Activated naive CD8-positive, alpha-beta T cell treated with anti-CD3 and anti-CD28 coated beads, Interleukin-2, amount 10 ng/mL, durations not matched to agents 7 days and 5 days (primary cell): Measurements from ENCODE around the gene C1orf159. TPM values are rescaled to one million over a fixed set of nuclear protein-coding genes. Genes with fewer than 3 reads are reported as not detected.
"Not testable (repeated sequence)": the region's sequence is repeated elsewhere in the genome, so short reads cannot be mapped to it uniquely, and the experiment has no call there.

Source experiments
- ATAC-seq: fragments of 150-1000 bp; cut with Tn5 transposase; one replicate; pipeline ENCODE4 v1.10.0; 2021; ENCODE audit warnings: low read depth, moderate library complexity
- POLR2A ChIA-PET: fragments of 350-600 bp; sonication (Branson Sonifier 250); formaldehyde crosslinking; loops from one replicate; lab custom pipeline; 2021; ENCODE audit warnings: antibody characterized with exemption; lab: Charles Lee
- DNase-seq: peaks from one replicate; pipeline ENCODE4 v3.0.0; 2021
- H3K27ac Mint-ChIP-seq: one replicate; pipeline ENCODE4 v1.8.0; 2022; ENCODE audit warnings: mild to moderate bottlenecking, mixed read lengths
- H3K27me3 Mint-ChIP-seq: one replicate; pipeline ENCODE4 v1.8.0; 2022; ENCODE audit warnings: mild to moderate bottlenecking, moderate library complexity, mixed read lengths
- H3K36me3 Mint-ChIP-seq: one replicate; pipeline ENCODE4 v1.8.0; 2021; ENCODE audit warnings: mild to moderate bottlenecking, mixed read lengths
- H3K4me1 Mint-ChIP-seq: one replicate; pipeline ENCODE4 v1.8.0; 2021; ENCODE audit warnings: mixed read lengths
- H3K4me3 Mint-ChIP-seq: one replicate; pipeline ENCODE4 v1.8.0; 2022; ENCODE audit warnings: mild to moderate bottlenecking, moderate library complexity, mixed read lengths
- H3K9me3 Mint-ChIP-seq: one replicate; pipeline ENCODE4 v1.8.0; 2021; ENCODE audit warnings: mixed read lengths
- total RNA-seq, 2 experiments: library from RNA; stranded (reverse); gene quantifications; one replicate each; pipeline ENCODE4 v1.2.3, GENCODE V29; 2021

C1orf159 gene
- total RNA-seq, 2 experiments from 2014 or later = 22.7 to 23.0 TPM

DNA sequence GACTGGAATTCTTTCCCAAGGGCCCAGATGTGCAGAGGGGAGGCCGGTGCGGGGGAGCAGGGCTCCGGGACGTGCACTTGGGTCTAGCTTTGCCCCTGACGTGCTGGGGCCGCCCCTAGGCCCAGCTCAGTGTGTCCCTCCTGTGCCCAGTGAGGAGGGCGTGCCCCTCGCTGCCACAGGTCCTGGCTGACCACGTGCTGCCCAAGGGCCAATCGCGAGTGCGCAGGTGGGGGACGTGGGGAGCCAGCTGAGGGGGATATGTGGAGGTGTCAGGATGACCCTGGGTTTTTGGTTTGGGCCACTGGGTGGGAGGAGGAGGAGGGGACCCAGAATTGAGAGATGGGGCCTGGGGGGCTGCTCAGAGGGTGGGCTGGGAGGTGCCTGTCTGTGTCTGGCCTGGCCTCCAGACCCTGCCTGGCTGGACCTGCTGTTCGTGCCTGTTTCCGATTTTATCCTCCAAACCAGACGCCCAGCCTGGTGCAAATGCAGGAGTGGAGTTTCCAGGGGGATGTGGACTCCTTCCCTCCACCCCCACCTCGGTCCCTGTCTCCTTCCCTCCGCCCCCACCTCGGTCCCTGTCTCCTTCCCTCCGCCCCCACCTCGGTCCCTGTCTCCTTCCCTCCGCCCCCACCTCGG lies 35.6 kb downstream of the C1orf159 start:
- Mint-ChIP-seq H3K36me3 (peaks cover 2% of the 10 kb centered on the region), H3K9me3 (no peaks in the 10 kb centered on the region), H3K27me3 (no peaks in the 10 kb centered on the region), H3K27ac (no peak overlapping the region), H3K4me3 (no peak overlapping the region), H3K4me1 (peaks cover 2% of the 10 kb centered on the region)
- POLR2A ChIA-PET = interaction anchor here (1.3 kb wide), 1 partner anchor 11 kb away, joined by 3 read pairs; no protein-coding TSS in a partner anchor
- DNase-seq (peak; percentile 49), ATAC-seq (peak; percentile 20)

DNA sequence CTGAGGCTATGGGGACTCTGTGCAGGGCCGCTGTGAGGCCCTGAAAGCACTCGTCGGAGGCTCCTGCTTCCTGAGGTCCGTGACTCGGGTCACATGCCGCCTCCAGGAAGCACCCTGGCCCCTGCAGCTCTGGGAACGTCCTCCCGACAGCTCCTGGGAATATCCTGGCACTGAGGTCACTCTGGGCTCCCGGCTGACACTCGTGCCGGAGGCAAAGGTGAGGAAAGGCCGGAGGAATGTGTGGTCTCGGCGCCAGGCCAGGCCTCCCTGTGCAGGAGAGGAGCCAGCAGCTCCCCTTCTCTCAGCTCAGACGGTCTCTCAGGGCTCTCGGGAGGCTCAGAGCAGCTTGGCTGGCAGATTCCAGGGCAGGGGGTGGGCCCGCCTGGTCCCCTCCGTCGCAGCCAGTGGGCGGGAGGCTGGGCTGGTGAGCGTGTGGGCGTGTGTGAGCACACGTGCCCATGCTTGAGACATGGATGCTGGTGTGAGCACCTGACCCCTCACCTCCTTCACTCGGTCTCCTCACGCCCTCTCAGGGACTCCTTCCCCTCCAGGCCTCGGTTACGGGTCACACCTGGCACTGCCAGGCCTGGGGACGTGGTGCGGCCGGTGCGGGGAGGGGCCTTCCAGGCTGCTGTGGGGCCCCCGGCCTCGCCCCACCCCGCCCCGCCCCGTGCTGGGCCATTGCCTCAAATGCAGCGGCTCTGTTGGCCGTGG lies 36.3 kb downstream of the C1orf159 start:
- Mint-ChIP-seq H3K27me3 (no peaks in the 10 kb centered on the region), H3K36me3 (peaks cover 2% of the 10 kb centered on the region), H3K4me3 (peak overlapping the region; percentile 19), H3K27ac (no peak overlapping the region), H3K4me1 (peaks cover 2% of the 10 kb centered on the region), H3K9me3 (no peaks in the 10 kb centered on the region)
- peak; percentile 59 for DNase-seq
- peak; percentile 68 for ATAC-seq
- POLR2A ChIA-PET = interaction anchor here (1.3 kb wide), 1 partner anchor 11 kb away, joined by 3 read pairs; no protein-coding TSS in a partner anchor

GRCh38 chr1:1077396-1077795 lies 38.5 kb downstream of the C1orf159 start:
- POLR2A ChIA-PET, H3K9me3 Mint-ChIP-seq, DNase-seq, H3K4me1 Mint-ChIP-seq, H3K36me3 Mint-ChIP-seq, H3K27me3 Mint-ChIP-seq, H3K4me3 Mint-ChIP-seq, H3K27ac Mint-ChIP-seq, ATAC-seq: not testable (repeated sequence)

- POLR2A ChIA-PET = interaction anchor here (1.0 kb wide), 1 partner anchor 62 kb away, joined by 3 read pairs; no protein-coding TSS in a partner anchor
- Mint-ChIP-seq H3K27me3 (no peaks in the 10 kb centered on the region), H3K27ac (no peak overlapping the region), H3K4me3 (no peak overlapping the region), H3K9me3 (no peaks in the 10 kb centered on the region), H3K36me3 (no peaks in the 10 kb centered on the region), H3K4me1 (peaks cover 2% of the 10 kb centered on the region)
- ATAC-seq (no peak), DNase-seq (no peak)
Measured at GRCh38 chr1:1075148-1075935, 40.5 kb downstream of the C1orf159 start.

DNA sequence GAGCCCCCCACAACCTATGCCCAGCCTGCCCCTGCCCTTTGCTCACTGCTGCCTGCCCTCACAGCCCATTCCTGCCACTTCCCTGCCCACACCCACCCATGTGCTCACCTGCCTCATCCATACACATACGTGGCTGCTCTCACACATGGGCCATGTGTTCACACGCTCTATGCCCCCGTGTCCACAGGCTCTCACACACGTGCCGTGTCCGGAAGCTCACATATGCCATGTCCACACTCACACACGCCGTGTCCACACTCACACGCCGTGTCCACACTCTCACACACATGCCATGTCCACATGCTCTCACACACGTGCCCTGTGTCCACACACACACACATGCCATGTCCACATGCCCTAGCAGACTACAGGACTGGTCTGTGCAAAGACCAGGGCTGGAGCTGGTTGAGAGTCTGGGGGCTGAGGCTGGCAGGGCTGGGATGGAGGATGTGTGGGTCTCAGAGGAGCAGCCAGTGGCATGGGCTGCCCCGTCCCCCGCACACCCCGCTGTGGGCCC lies 41.2 kb downstream of the C1orf159 start:
- DNase-seq (no peak), ATAC-seq (no peak)
- H3K4me1 Mint-ChIP-seq = peaks cover 2% of the 10 kb centered on the region
- no peak overlapping the region for H3K4me3 Mint-ChIP-seq
- no peaks in the 10 kb centered on the region for H3K9me3 Mint-ChIP-seq
- POLR2A ChIA-PET = interaction anchor here (1.0 to 1.1 kb wide), 2 partner anchors 11 to 61 kb away, joined by 3 read pairs; no protein-coding TSS in a partner anchor
- H3K27me3 Mint-ChIP-seq = no peaks in the 10 kb centered on the region
- no peaks in the 10 kb centered on the region for H3K36me3 Mint-ChIP-seq
- H3K27ac Mint-ChIP-seq = no peak overlapping the region

DNA sequence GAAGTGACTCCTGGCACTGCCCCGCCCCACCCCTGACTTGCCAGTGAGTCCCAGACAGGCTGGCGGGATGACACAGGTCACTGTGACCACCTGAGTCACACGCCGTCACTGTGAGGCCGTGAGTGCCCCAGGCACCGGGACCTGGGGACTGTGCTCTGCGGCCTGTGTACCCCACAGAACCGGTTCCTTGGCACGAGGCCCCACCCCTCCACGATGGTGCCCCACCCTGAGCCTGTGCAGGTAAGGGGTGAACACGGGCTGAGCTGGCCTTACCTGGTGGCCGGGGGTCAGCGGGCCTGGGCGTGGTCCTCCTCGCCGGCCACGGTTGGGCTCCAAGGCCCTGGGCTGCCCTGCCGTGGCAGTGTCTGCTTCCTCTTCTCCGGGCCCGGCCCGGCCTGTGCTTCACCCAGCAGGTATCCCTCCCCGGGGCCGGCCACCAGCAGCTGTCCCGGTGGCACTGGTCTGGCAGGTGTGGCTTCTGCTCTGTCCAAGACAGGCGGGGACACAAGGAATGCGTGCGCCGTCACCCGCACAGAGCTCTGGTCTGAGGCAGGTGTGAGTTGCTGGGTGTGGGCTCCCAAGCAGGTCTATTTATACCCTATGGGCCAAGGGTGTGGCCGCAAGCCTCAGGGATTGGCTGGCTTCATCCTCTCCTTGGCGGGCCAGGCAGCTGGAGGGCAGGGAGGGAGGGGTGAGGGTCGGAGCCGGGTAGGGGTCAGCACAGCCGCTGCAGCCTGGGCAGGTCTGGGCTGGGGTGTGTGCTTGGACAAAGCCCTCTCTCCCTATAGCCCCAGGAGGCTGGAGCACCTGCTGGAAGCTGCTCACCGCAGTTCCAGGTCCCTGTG lies 41.9 kb downstream of the C1orf159 start, which contains the start of gene RNF223:
RNF223 (minus strand) TSS at position 564 of the 845 bp plus-strand sequence. CDS start 1,740 bp downstream, outside the sequence.
- no peak for ATAC-seq
- POLR2A ChIA-PET = interaction anchor here (1.1 kb wide), 1 partner anchor 10 kb away, joined by 3 read pairs; no protein-coding TSS in a partner anchor
- Mint-ChIP-seq H3K9me3 (no peaks in the 10 kb centered on the region), H3K27ac (no peak within 1 kb of the TSS), H3K36me3 (no peaks in the 10 kb centered on the region), H3K4me3 (no peak within 1 kb of the TSS), H3K4me1 (no peaks in the 10 kb centered on the region), H3K27me3 (no peaks in the 10 kb centered on the region)
- DNase-seq = no peak

- no peak overlapping the region for H3K4me3 Mint-ChIP-seq
- H3K4me1 Mint-ChIP-seq = no peaks in the 10 kb centered on the region
Measured at GRCh38 chr1:1072849-1073742, 42.8 kb downstream of the C1orf159 start.

GRCh38 chr1:1072299-1072848 lies 43.5 kb downstream of the C1orf159 start:
- POLR2A ChIA-PET = no interaction called here
- DNase-seq = no peak
- Mint-ChIP-seq H3K4me3 (no peak overlapping the region), H3K27me3 (no peaks in the 10 kb centered on the region), H3K4me1 (no peaks in the 10 kb centered on the region), H3K36me3 (no peaks in the 10 kb centered on the region), H3K27ac (no peak overlapping the region), H3K9me3 (no peaks in the 10 kb centered on the region)
- no peak for ATAC-seq

More at GRCh38 chr1:1072849-1073742, 42.8 kb downstream of the C1orf159 start:
- H3K36me3 Mint-ChIP-seq = no peaks in the 10 kb centered on the region
- ATAC-seq (no peak), DNase-seq (no peak)
- no peaks in the 10 kb centered on the region for H3K9me3 Mint-ChIP-seq
- H3K27ac Mint-ChIP-seq = no peak overlapping the region
- POLR2A ChIA-PET = no interaction called here
- H3K27me3 Mint-ChIP-seq = no peaks in the 10 kb centered on the region

DNA sequence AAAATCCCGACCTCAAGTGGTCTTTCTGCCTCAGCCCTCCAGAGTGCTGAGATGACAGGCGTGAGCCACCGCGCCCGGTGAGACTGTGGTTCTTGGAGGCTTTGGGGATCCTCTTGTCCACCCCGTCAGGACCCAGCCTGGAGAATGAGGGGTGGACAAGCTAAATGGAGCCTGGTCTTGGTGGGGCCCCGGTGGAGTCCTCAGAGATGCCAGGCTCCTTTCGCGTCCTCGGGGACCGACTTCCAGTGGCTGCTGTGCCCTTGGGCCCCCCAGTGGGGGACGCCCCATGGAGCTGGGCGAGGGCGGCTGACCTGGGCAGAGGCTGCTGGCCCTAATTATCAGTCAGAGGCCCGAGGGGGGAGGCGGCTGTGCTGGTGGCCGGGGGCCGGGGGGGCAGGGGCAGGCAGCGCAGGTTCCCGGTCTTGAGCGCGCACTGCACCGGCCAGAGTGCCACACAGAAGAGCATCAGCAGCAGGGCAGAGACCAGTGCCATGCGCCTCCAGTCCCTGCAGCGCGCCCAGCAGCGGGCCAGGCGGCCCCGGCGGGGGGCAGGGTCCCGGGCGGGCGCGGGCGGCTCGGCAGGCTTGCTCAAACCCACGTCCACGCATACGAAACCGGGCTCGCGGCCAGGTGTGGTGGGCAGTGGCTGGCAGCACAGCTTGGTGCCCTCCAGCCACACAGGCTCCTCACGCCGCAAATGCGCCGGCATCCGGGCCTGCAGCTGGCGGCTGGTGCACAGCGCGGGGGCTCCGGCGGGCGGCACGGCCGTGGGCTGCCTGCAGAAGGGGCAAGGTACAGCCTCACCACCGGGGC lies 44.2 kb downstream of the C1orf159 start:
- DNase-seq (no peak), ATAC-seq (no peak)
- H3K36me3 Mint-ChIP-seq = no peaks in the 10 kb centered on the region
- no peak overlapping the region for H3K4me3 Mint-ChIP-seq
- H3K9me3 Mint-ChIP-seq = no peaks in the 10 kb centered on the region
- H3K4me1 Mint-ChIP-seq = no peaks in the 10 kb centered on the region
- H3K27ac Mint-ChIP-seq = no peak overlapping the region
- POLR2A ChIA-PET = no interaction called here
- H3K27me3 Mint-ChIP-seq = no peaks in the 10 kb centered on the region

DNA sequence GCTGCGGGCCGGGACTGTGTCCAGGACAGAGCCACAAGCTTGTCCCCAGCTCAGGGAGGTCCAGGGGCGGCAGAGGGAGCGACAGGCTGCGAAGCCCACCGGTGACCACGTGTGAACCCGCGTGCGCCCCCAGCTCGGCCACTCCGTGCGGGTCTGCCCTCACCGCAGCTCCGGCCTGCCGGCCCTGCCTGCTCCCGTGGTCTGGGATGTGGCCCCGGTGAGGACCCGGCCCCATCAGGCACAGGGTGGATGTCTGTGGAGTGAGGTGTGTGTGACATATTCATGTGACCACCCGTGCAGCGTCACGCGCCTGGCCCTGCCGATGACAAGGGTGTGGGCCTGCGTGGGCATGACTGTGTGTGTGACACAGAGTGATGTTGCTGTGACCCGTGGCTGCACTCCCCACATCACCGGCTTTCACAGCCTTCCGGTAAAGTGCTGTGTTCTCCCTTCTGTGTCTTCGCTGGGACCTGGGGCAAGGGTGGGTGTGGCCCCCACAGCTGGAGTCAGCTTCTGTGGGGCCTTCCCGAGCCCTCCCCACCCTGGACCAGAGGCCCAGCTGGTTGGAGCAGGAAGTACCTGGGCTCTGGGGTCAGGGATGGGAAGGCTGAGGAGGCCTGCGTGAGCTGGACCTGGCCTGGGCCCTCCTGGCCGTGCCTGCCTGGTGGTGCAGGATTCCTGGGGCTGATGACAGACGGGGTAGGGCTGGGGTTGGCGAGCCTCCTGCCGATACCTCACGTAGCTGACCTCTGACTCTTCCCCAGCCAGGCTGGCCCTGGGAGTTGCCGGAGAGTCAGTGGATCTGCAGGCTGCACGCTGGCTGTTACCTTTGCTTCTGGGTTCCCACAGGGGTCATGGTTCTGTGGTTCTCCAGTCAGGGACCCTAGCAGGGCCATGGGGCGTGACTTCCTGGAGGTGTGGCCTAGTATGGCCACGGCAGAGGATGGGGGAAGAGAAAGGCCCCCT lies 45.9 kb downstream of the C1orf159 start:
- no peaks in the 10 kb centered on the region for H3K9me3 Mint-ChIP-seq
- H3K27me3 Mint-ChIP-seq = no peaks in the 10 kb centered on the region
- no peak overlapping the region for H3K27ac Mint-ChIP-seq
- H3K36me3 Mint-ChIP-seq = no peaks in the 10 kb centered on the region
- no peak for DNase-seq
- no peak for ATAC-seq
- POLR2A ChIA-PET = interaction anchor here (1.2 to 1.3 kb wide), 2 partner anchors 10 to 29 kb away, joined by 3 read pairs; no protein-coding TSS in a partner anchor
- H3K4me1 Mint-ChIP-seq = peaks cover 3% of the 10 kb centered on the region
- H3K4me3 Mint-ChIP-seq = no peak overlapping the region
